WTC11 (cell line): ENCODE measurements around the gene IPO4. TPM values are rescaled to one million over a fixed set of nuclear protein-coding genes. Genes with fewer than 3 reads are reported as not detected.

Experiments
- ATAC-seq: fragments of 200-7000 bp; cut with Tn5 transposase; 2 replicates; pipeline ENCODE4 v1.10.0; 2021; ENCODE audit warnings: mild to moderate bottlenecking, moderate library complexity
- CTCF ChIA-PET: fragments of 300-600 bp; sonication (Branson Sonifier 250); formaldehyde crosslinking; loops from one replicate; lab custom pipeline; 2021; ENCODE audit warnings: antibody characterized with exemption; lab: Charles Lee
- POLR2A ChIA-PET: fragments of 350-600 bp; sonication (Branson Sonifier 250); formaldehyde crosslinking; loops from one replicate; lab custom pipeline; 2021; ENCODE audit warnings: antibody characterized with exemption; lab: Charles Lee
- DNase-seq: peaks from one replicate; pipeline ENCODE4 v3.0.0; 2021; ENCODE audit warnings: low spot score
- H3K27ac Mint-ChIP-seq: 2 replicates; pipeline ENCODE4 v1.8.0; 2021; ENCODE audit warnings: mixed read lengths
- H3K27me3 Mint-ChIP-seq: 2 replicates; pipeline ENCODE4 v1.8.0; 2021; ENCODE audit warnings: low read depth, mild to moderate bottlenecking, moderate library complexity, mixed read lengths
- H3K36me3 Mint-ChIP-seq: 2 replicates; pipeline ENCODE4 v1.8.0; 2021; ENCODE audit warnings: mixed read lengths
- H3K4me1 Mint-ChIP-seq: 2 replicates; pipeline ENCODE4 v1.8.0; 2022; ENCODE audit warnings: mixed read lengths
- H3K4me3 Mint-ChIP-seq: 2 replicates; pipeline ENCODE4 v1.8.0; 2021; ENCODE audit warnings: mild to moderate bottlenecking, moderate library complexity, mixed read lengths
- H3K9me3 Mint-ChIP-seq: 2 replicates; pipeline ENCODE4 v1.8.0; 2021; ENCODE audit warnings: mixed read lengths
- ARID4B ChIP-seq: sonication (generic); formaldehyde crosslinking; IDR thresholded peaks from 2 replicates; pipeline ENCODE4 v1.8.0; 2023; ENCODE audit warnings: missing genetic modification reagents, mild to moderate bottlenecking, borderline replicate concordance
- ATF2 ChIP-seq: sonication (generic); formaldehyde crosslinking; IDR thresholded peaks from 2 replicates; pipeline ENCODE4 v1.8.1; 2022; ENCODE audit warnings: low read depth, missing genetic modification reagents, borderline replicate concordance
- CBFB ChIP-seq: sonication (generic); formaldehyde crosslinking; IDR thresholded peaks from 2 replicates; pipeline ENCODE4 v1.8.1; 2022; ENCODE audit warnings: mild to moderate bottlenecking, low read depth, missing genetic modification reagents
- E2F1 ChIP-seq: sonication (generic); formaldehyde crosslinking; IDR thresholded peaks from 2 replicates; pipeline ENCODE4 v1.8.0; 2022; ENCODE audit warnings: mild to moderate bottlenecking, missing genetic modification reagents
- E2F5 ChIP-seq: sonication (generic); formaldehyde crosslinking; IDR thresholded peaks from 2 replicates; pipeline ENCODE4 v1.8.1; 2022; ENCODE audit warnings: mild to moderate bottlenecking, moderate library complexity, missing genetic modification reagents
- EMX1 ChIP-seq: fragments of 250-450 bp; sonication (Bioruptor Pico); IDR thresholded peaks from 2 replicates; pipeline ENCODE4 v1.8.0; 2021; ENCODE audit warnings: mild to moderate bottlenecking
- ETV6 ChIP-seq: sonication (generic); formaldehyde crosslinking; IDR thresholded peaks from 2 replicates; pipeline ENCODE4 v1.8.1; 2022; ENCODE audit warnings: mild to moderate bottlenecking, missing genetic modification reagents
- IRF1 ChIP-seq: sonication (generic); formaldehyde crosslinking; IDR thresholded peaks from 2 replicates; pipeline ENCODE4 v1.8.0; 2023; ENCODE audit warnings: missing genetic modification reagents
- MXD4 ChIP-seq: fragments of 250-450 bp; sonication (Bioruptor Pico); IDR thresholded peaks from 2 replicates; pipeline ENCODE4 v1.8.0; 2021; ENCODE audit warnings: mild to moderate bottlenecking, moderate library complexity, borderline replicate concordance
- NFATC4 ChIP-seq: fragments of 250-450 bp; sonication (Bioruptor Pico); IDR thresholded peaks from 2 replicates; pipeline ENCODE4 v1.9.0; 2021; ENCODE audit warnings: mild to moderate bottlenecking
- NR3C1 ChIP-seq: sonication (generic); formaldehyde crosslinking; conservative IDR thresholded peaks from 2 replicates; pipeline ENCODE4 v1.8.1; 2023; ENCODE audit warnings: low read depth, mild to moderate bottlenecking, missing genetic modification reagents
- OVOL2 ChIP-seq: fragments of 250-450 bp; sonication (Bioruptor Pico); IDR thresholded peaks from 2 replicates; pipeline ENCODE4 v1.9.0; 2021; ENCODE audit warnings: mild to moderate bottlenecking, borderline replicate concordance
- RELA ChIP-seq: sonication (generic); formaldehyde crosslinking; IDR thresholded peaks from 2 replicates; pipeline ENCODE4 v1.8.1; 2022; ENCODE audit warnings: missing genetic modification reagents, mild to moderate bottlenecking, borderline replicate concordance
- RORB ChIP-seq: fragments of 250-450 bp; sonication (Bioruptor Pico); IDR thresholded peaks from 2 replicates; pipeline ENCODE4 v1.9.0; 2021; ENCODE audit warnings: mild to moderate bottlenecking
- SMAD4 ChIP-seq: sonication (generic); formaldehyde crosslinking; IDR thresholded peaks from 2 replicates; pipeline ENCODE4 v1.8.0; 2022; ENCODE audit warnings: mild to moderate bottlenecking, missing genetic modification reagents
- SOX15 ChIP-seq: fragments of 250-450 bp; sonication (Bioruptor Pico); IDR thresholded peaks from 2 replicates; pipeline ENCODE4 v1.9.0; 2021; ENCODE audit warnings: mild to moderate bottlenecking
- SP1 ChIP-seq: sonication (generic); formaldehyde crosslinking; conservative IDR thresholded peaks from 2 replicates; pipeline ENCODE4 v1.8.1; 2022; ENCODE audit warnings: missing genetic modification reagents
- TCF7 ChIP-seq: sonication (generic); formaldehyde crosslinking; IDR thresholded peaks from 2 replicates; pipeline ENCODE4 v1.8.0; 2022; ENCODE audit warnings: mild to moderate bottlenecking, low read depth, missing genetic modification reagents, moderate library complexity
- ZBTB21 ChIP-seq: sonication (generic); formaldehyde crosslinking; IDR thresholded peaks from 2 replicates; pipeline ENCODE4 v1.8.1; 2023; ENCODE audit warnings: mild to moderate bottlenecking, missing genetic modification reagents, borderline replicate concordance
- ZNF219 ChIP-seq: sonication (generic); formaldehyde crosslinking; IDR thresholded peaks from 2 replicates; pipeline ENCODE4 v1.8.0; 2023; ENCODE audit warnings: missing genetic modification reagents, mild to moderate bottlenecking, borderline replicate concordance
- ZNF232 ChIP-seq: sonication (generic); formaldehyde crosslinking; IDR thresholded peaks from 2 replicates; pipeline ENCODE4 v1.8.0; 2022; ENCODE audit warnings: mild to moderate bottlenecking, missing genetic modification reagents
- ZNF396 ChIP-seq: fragments of 250-450 bp; sonication (Bioruptor Pico); IDR thresholded peaks from 2 replicates; pipeline ENCODE4 v1.8.0; 2021; ENCODE audit warnings: mild to moderate bottlenecking, moderate library complexity, borderline replicate concordance
- ZNF512 ChIP-seq: sonication (generic); formaldehyde crosslinking; IDR thresholded peaks from 2 replicates; pipeline ENCODE4 v1.8.1; 2022; ENCODE audit warnings: missing genetic modification reagents, borderline replicate concordance
- ZSCAN18 ChIP-seq: fragments of 250-450 bp; sonication (Bioruptor Pico); IDR thresholded peaks from 2 replicates; pipeline ENCODE4 v2.1.2; 2022; ENCODE audit warnings: mild to moderate bottlenecking, moderate library complexity
- total RNA-seq: library from RNA; stranded (reverse); gene quantifications from 3 replicates; pipeline ENCODE4 v1.2.3, GENCODE V29; 2021

The IPO4 gene
- total RNA-seq, 1 experiment from 2014 or later, result 128 TPM

GRCh38 chr14:24215495-24216344 lies 27.1 kb upstream of the IPO4 start, which contains the start of gene MDP1:
MDP1 (minus strand) TSS chr14:24216066; CDS start chr14:24215955, 111 bp downstream.
- Mint-ChIP-seq H3K27ac (peak within 1 kb of the TSS; percentile 97), H3K4me3 (peak within 1 kb of the TSS; percentile 96), H3K36me3 (peaks cover 13% of the 10 kb centered on the region), H3K4me1 (peaks cover 23% of the 10 kb centered on the region), H3K9me3 (no peaks in the 10 kb centered on the region), H3K27me3 (no peaks in the 10 kb centered on the region; the same call in 1 of the 2 replicates)
- POLR2A ChIA-PET, result interaction anchor here (0.7 to 2.1 kb wide), 5 partner anchors 20 to 70 kb away, joined by 3 to 10 read pairs (median 7); partner anchors contain the start of genes IPO4, PSME2, RABGGTA and TINF2
- peak; percentile 85 for DNase-seq
- CTCF ChIA-PET, result interaction anchor here (0.6 to 2.6 kb wide), 21 partner anchors 12 to 226 kb away, joined by 3 to 31 read pairs (median 5); partner anchors contain the start of genes CIDEB, DHRS1, IPO4 and IRF9
- ATAC-seq, result peak; percentile 71
- peak; percentile 85 for TF ChIP-seq EMX1 (CRISPR knock-in tag)
- no peak for TF ChIP-seq ZSCAN18 (CRISPR knock-in tag)
- TF ChIP-seq ZNF219, result no peak
- no peak for TF ChIP-seq SMAD4 (CRISPR knock-in tag)
- TF ChIP-seq NR3C1 (CRISPR knock-in tag), result no peak
- TF ChIP-seq E2F5 (CRISPR knock-in tag), result no peak
- TF ChIP-seq TCF7 (CRISPR knock-in tag), result no peak
- TF ChIP-seq OVOL2 (CRISPR knock-in tag), result no peak
- TF ChIP-seq SP1 (CRISPR knock-in tag), result peak; percentile 74; the same call in 1 of the 2 replicates
- TF ChIP-seq SOX15 (CRISPR knock-in tag), result no peak
- TF ChIP-seq ATF2 (CRISPR knock-in tag), result no peak
- TF ChIP-seq RELA, result 0 out of 2 replicates have a peak, but pooled peaks have one; percentile 57
- TF ChIP-seq IRF1 (CRISPR knock-in tag), result no peak
- TF ChIP-seq ETV6 (CRISPR knock-in tag), result 0 out of 2 replicates have a peak, but pooled peaks have one; percentile 10
- no peak for TF ChIP-seq CBFB (CRISPR knock-in tag)
- TF ChIP-seq ZNF512 (CRISPR knock-in tag), result no peak
- no peak for TF ChIP-seq E2F1 (CRISPR knock-in tag)
- TF ChIP-seq ZBTB21 (CRISPR knock-in tag), result 0 out of 2 replicates have a peak, but pooled peaks have one; percentile 48
- no peak for TF ChIP-seq ZNF396 (CRISPR knock-in tag)
- TF ChIP-seq ZNF232 (CRISPR knock-in tag), result no peak
- no peak for TF ChIP-seq NFATC4
- peak; percentile 78 for TF ChIP-seq ARID4B (CRISPR knock-in tag)
- TF ChIP-seq RORB (CRISPR knock-in tag), result no peak
- no peak for TF ChIP-seq MXD4 (CRISPR knock-in tag)
